ENCODE results near the gene DIP2C.

- TF ChIP-seq POLR2A (IDR thresholded peaks at IDR 0.05) (no peak), CTCF (IDR thresholded peaks at IDR 0.05) (no peak)
Observed at GRCh38 chr10:695396-695795, 5.9 kb upstream of the DIP2C start.
